Measurements from ENCODE around the gene GPRC5A.
A peak's percentile ranks its signal among the peaks of the same experiment; 100 is the strongest.

GPRC5A gene

DNA sequence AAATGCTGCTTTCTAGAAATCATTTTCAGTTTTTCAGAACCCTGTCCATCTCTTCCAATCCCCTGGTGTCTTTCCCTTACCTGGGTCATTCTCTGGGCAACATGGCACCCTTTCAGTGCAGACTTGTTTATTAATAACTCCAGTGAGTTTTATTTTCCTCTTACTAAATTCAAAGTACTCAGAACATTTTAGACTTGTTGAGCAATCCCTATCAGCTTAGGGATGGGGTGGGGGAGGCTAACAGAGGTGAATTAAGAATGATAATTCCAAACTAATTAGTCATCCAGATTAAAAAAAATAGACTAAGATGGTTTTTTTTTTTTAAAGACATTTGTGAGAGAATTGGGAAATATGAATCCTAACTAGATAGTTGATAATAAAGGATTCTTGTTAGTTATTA lies 10.7 kb downstream of the GPRC5A start:
- peak; percentile 67 for DNase-seq (ENCODE audit: low read depth)
- no peak for TF ChIP-seq CTCF (conservative IDR thresholded peaks at IDR 0.05; ENCODE audit: low read length)
- H3K4me3 ChIP-seq (ENCODE audit: low read length), result peak overlapping the region; percentile 42

DNA sequence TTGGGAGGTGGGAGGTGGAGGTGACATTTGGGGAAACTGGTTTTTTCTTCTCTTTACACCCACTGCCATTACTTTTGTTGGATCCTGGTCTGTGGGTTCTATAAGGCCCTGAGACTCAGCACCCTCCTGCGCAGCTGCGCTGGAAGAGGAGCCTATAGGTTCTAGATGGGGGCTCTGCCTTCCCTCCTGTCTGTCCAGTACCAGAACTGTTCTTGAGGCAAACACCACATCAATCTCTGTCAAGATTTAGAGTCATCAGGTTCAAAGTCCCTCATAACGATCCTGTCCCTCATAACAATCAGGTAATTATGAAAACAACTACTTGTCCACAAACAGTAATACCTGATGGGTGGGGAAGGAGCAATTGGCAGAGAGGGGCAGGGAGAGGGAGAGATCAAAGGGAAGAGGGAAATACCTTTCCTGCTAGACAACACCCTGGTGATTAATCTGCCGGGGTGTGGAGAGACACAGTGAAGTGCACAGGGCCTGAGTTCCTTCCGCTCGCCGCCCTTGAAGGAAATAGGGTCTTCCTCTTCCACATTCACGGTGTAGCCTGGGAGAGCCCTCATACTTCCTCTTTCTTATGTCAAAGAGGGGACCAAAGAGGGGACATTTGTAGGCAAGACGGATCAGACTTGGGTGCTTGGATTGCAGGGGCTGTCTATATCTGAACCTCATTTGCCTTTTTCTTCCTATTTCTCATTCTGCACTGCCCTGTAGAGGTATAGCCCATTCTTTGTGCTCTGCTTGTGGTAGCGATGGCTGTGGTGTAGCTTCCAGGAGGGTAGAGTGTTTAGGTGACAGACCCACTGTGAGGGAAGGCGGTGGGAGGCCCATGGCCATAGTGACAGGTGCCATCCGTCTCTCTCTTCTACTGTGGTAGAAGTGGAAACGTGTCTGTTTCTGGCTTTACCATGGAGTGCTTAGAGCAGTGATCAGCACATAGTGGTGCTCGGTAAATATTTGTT lies 12.6 kb downstream of the GPRC5A start:
- no peak for TF ChIP-seq CTCF (conservative IDR thresholded peaks at IDR 0.05; ENCODE audit: low read length)
- no peak for DNase-seq (ENCODE audit: low read depth)

GRCh38 chr12:12907552-12907951 lies 16.2 kb downstream of the GPRC5A start:
- no peak overlapping the region for H3K4me3 ChIP-seq (ENCODE audit: low read length)
- no peak for DNase-seq (ENCODE audit: low read depth)
- no peak for TF ChIP-seq CTCF (conservative IDR thresholded peaks at IDR 0.05; ENCODE audit: low read length)

More for the DNA sequence above, 12.6 kb downstream of the GPRC5A start:
- no peak overlapping the region for H3K4me3 ChIP-seq (ENCODE audit: low read length)

DNA sequence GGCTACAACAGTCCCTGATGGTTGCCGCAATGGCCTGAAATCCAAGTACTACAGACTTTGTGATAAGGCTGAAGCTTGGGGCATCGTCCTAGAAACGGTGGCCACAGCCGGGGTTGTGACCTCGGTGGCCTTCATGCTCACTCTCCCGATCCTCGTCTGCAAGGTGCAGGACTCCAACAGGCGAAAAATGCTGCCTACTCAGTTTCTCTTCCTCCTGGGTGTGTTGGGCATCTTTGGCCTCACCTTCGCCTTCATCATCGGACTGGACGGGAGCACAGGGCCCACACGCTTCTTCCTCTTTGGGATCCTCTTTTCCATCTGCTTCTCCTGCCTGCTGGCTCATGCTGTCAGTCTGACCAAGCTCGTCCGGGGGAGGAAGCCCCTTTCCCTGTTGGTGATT lies 16.9 kb downstream of the GPRC5A start:
- no peak for TF ChIP-seq CTCF (conservative IDR thresholded peaks at IDR 0.05; ENCODE audit: low read length)
- no peak for DNase-seq (ENCODE audit: low read depth)
- no peak overlapping the region for H3K4me3 ChIP-seq (ENCODE audit: low read length)

- no peak for DNase-seq (ENCODE audit: low read depth)
- no peak for TF ChIP-seq CTCF (conservative IDR thresholded peaks at IDR 0.05; ENCODE audit: low read length)
- H3K4me3 ChIP-seq (ENCODE audit: low read length), result no peak overlapping the region
Observed at GRCh38 chr12:12908711-12909110, 17.3 kb downstream of the GPRC5A start.

DNA sequence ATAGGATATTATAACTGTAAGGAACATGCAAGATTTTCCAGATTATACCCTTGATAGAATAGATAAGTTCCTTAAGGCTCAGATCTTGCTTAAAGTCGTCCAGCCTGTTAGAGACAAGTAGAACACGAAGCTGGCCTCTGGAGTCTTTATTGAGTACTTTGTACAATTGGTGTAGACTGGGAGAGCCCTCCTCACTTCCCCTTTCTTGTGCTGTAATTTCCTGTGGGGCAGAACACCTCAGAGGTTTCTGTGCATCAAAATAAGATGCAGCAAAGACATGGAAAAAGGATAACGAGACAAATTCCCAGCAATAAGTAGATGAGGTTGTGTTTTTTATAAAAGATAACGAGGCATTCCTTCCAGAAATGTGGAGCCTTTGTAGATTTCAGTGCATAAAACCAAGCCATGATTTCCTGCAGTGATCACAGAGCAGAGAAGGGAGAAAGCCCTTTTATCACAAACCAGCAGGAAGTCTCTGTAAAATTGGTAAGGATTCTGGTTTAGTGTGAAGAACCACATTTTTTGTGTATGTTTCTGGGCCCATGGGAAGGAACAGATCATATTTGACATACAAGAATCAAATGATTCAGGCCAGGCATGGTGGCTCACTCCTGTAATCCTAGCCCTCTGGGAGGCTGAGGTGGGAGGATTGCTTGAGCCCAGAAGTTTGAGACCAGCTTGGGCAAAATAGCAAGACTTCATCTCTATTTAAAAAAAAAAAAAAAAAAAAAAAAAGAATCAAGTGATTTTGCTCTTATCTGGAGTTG lies 18.0 kb downstream of the GPRC5A start:
- DNase-seq (ENCODE audit: low read depth), result no peak
- H3K4me3 ChIP-seq (ENCODE audit: low read length), result no peak overlapping the region
- no peak for TF ChIP-seq CTCF (conservative IDR thresholded peaks at IDR 0.05; ENCODE audit: low read length)

Measured in AG10803 (cell line).